Measurements from ENCODE around the gene GALNT14. TPM values are rescaled to one million over a fixed set of nuclear protein-coding genes. Genes with fewer than 3 reads are reported as not detected.

GALNT14 gene
- total RNA-seq, 1 experiment from 2014 or later = not detected

Other genes with a start within 250 kb of the GALNT14 start
- gene CAPN14, start 79.1 kb upstream of the GALNT14 start, total RNA-seq (2014; rRNA removed; shearing (Covaris generic)) = not detected in 2 replicates
- gene EHD3, start 95.7 kb upstream of the GALNT14 start, total RNA-seq (2014; rRNA removed; shearing (Covaris generic)) = 3.5 and 4.9 TPM in 2 replicates